ENCODE results near the gene DAPK2.

The DAPK2 gene

GRCh38 chr15:63904042-63904441, 142.2 kb downstream of the DAPK2 start:
- TF ChIP-seq ZNF70 (CRISPR knock-in tag; IDR thresholded peaks at IDR 0.05) (no peak), ARNTL (CRISPR knock-in tag; IDR thresholded peaks at IDR 0.05; ENCODE audit: borderline replicate concordance, low read depth) (no peak), ZC3H10 (CRISPR knock-in tag; IDR thresholded peaks at IDR 0.05) (no peak), ZFP30 (CRISPR knock-in tag; IDR thresholded peaks at IDR 0.05) (no peak), ZFP3 (CRISPR knock-in tag; IDR thresholded peaks at IDR 0.05) (no peak), TCF4 (CRISPR knock-in tag; IDR thresholded peaks at IDR 0.05; ENCODE audit: borderline replicate concordance) (no peak), OSR1 (CRISPR knock-in tag; IDR thresholded peaks at IDR 0.05) (no peak), BACH2 (CRISPR knock-in tag; IDR thresholded peaks at IDR 0.05; ENCODE audit: borderline replicate concordance) (no peak), ZNF565 (CRISPR knock-in tag; conservative IDR thresholded peaks at IDR 0.05; ENCODE audit: low read depth) (no peak), PPARA (CRISPR knock-in tag; IDR thresholded peaks at IDR 0.05; ENCODE audit: borderline replicate concordance) (no peak), ESRRG (CRISPR knock-in tag; IDR thresholded peaks at IDR 0.05) (no peak), ZNF8 (CRISPR knock-in tag; IDR thresholded peaks at IDR 0.05) (no peak)
- TF ChIP-seq, protein P1, sequence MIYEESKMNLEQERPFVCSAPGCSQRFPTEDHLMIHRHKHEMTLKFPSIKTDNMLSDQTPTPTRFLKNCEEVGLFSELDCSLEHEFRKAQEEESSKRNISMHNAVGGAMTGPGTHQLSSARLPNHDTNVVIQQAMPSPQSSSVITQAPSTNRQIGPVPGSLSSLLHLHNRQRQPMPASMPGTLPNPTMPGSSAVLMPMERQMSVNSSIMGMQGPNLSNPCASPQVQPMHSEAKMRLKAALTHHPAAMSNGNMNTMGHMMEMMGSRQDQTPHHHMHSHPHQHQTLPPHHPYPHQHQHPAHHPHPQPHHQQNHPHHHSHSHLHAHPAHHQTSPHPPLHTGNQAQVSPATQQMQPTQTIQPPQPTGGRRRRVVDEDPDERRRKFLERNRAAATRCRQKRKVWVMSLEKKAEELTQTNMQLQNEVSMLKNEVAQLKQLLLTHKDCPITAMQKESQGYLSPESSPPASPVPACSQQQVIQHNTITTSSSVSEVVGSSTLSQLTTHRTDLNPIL (CRISPR knock-in tag; IDR thresholded peaks at IDR 0.05; ENCODE audit: low read depth), result no peak
- TF ChIP-seq, protein P2, sequence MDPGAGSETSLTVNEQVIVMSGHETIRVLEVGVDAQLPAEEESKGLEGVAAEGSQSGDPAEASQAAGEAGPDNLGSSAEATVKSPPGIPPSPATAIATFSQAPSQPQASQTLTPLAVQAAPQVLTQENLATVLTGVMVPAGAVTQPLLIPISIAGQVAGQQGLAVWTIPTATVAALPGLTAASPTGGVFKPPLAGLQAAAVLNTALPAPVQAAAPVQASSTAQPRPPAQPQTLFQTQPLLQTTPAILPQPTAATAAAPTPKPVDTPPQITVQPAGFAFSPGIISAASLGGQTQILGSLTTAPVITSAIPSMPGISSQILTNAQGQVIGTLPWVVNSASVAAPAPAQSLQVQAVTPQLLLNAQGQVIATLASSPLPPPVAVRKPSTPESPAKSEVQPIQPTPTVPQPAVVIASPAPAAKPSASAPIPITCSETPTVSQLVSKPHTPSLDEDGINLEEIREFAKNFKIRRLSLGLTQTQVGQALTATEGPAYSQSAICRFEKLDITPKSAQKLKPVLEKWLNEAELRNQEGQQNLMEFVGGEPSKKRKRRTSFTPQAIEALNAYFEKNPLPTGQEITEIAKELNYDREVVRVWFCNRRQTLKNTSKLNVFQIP (CRISPR knock-in tag; IDR thresholded peaks at IDR 0.05; ENCODE audit: borderline replicate concordance, low read depth), result no peak
- no peak for ATAC-seq

GRCh38 chr15:63902671-63903035, 143.6 kb downstream of the DAPK2 start:
- ATAC-seq, result no peak
- TF ChIP-seq ZC3H10 (CRISPR knock-in tag; IDR thresholded peaks at IDR 0.05) (no peak), OSR1 (CRISPR knock-in tag; IDR thresholded peaks at IDR 0.05) (no peak), SNAI2 (CRISPR knock-in tag; IDR thresholded peaks at IDR 0.05) (no peak), ZFP30 (CRISPR knock-in tag; IDR thresholded peaks at IDR 0.05) (no peak), TSHZ2 (CRISPR knock-in tag; IDR thresholded peaks at IDR 0.05) (no peak), RARB (CRISPR knock-in tag; IDR thresholded peaks at IDR 0.05) (no peak), ZNF565 (CRISPR knock-in tag; conservative IDR thresholded peaks at IDR 0.05; ENCODE audit: low read depth) (no peak), PATZ1 (CRISPR knock-in tag; IDR thresholded peaks at IDR 0.05; ENCODE audit: borderline replicate concordance) (no peak), BACH2 (CRISPR knock-in tag; IDR thresholded peaks at IDR 0.05; ENCODE audit: borderline replicate concordance) (no peak), CSDC2 (CRISPR knock-in tag; IDR thresholded peaks at IDR 0.05) (no peak), ZNF70 (CRISPR knock-in tag; IDR thresholded peaks at IDR 0.05) (no peak), TOX (CRISPR knock-in tag; IDR thresholded peaks at IDR 0.05; ENCODE audit: borderline replicate concordance) (no peak), CSRNP3 (CRISPR knock-in tag; IDR thresholded peaks at IDR 0.05) (no peak), PPARA (CRISPR knock-in tag; IDR thresholded peaks at IDR 0.05; ENCODE audit: borderline replicate concordance) (no peak), ESRRG (CRISPR knock-in tag; IDR thresholded peaks at IDR 0.05) (no peak), ZFP3 (CRISPR knock-in tag; IDR thresholded peaks at IDR 0.05) (no peak), TCF4 (CRISPR knock-in tag; IDR thresholded peaks at IDR 0.05; ENCODE audit: borderline replicate concordance) (no peak)
- TF ChIP-seq, protein P2 (CRISPR knock-in tag; IDR thresholded peaks at IDR 0.05; ENCODE audit: borderline replicate concordance, low read depth), result no peak
- TF ChIP-seq, protein P1 (CRISPR knock-in tag; IDR thresholded peaks at IDR 0.05; ENCODE audit: low read depth), result no peak
